ENCODE measurements around the gene NXPH4. TPM values are rescaled to one million over a fixed set of nuclear protein-coding genes. Genes with fewer than 3 reads are reported as not detected.

The NXPH4 gene
- total and polyA plus RNA-seq, 10 of the 15 experiments (the other 5 are each of a cell fraction or from before 2014, with no cell fraction given): 0.03 to 0.26 TPM; not detected in 8

GRCh38 chr12:57218030-57218853 lies 1.6 kb downstream of the NXPH4 start (continued):
- no peak for TF ChIP-seq POLR2AphosphoS2 (IDR thresholded peaks at IDR 0.05; ENCODE audit: low read depth, low read length)
- TF ChIP-seq CREB1 (IDR thresholded peaks at IDR 0.05; ENCODE audit: low read depth): no peak
- TF ChIP-seq SMAD1 (IDR thresholded peaks at IDR 0.05; ENCODE audit: low read depth, partially characterized antibody): no peak
- TF ChIP-seq BRCA1 (IDR thresholded peaks at IDR 0.05; ENCODE audit: low read depth, low read length): no peak
- no peak for TF ChIP-seq SREBF2 (IDR thresholded peaks at IDR 0.05; ENCODE audit: low read length)
- TF ChIP-seq USF2 (IDR thresholded peaks at IDR 0.05; ENCODE audit: borderline replicate concordance, low read depth, low read length): no peak
- no peak for TF ChIP-seq MTA3 (IDR thresholded peaks at IDR 0.05; ENCODE audit: borderline replicate concordance, low read length)
- TF ChIP-seq KAT2A (conservative IDR thresholded peaks at IDR 0.05; ENCODE audit: control insufficient read depth, low read depth, low read length): no peak

- Histone ChIP-seq H3K9ac (ENCODE audit: control insufficient read depth, insufficient read depth, low read length) (no peak overlapping the region), H3K79me2 (ENCODE audit: control insufficient read depth, insufficient read depth, low read length) (no peaks in the 10 kb centered on the region), H2AFZ (ENCODE audit: control insufficient read depth, low read depth, low read length) (no peak overlapping the region), H3K4me1 (ENCODE audit: control insufficient read depth, insufficient read depth, low read length) (peaks cover 13% of the 10 kb centered on the region), H3K27ac (ENCODE audit: control insufficient read depth, insufficient read depth) (no peak overlapping the region), H4K20me1 (ENCODE audit: control insufficient read depth, insufficient read depth) (no peaks in the 10 kb centered on the region), H3K27me3 (replicated peaks in 1 of 2; ENCODE audit: control insufficient read depth in 2 of 2, insufficient read depth in 2 of 2, low read length in 1 of 2) (peaks cover 36 to 39% of the 10 kb centered on the region in 2 experiments), H3K4me3 (no peak overlapping the region), H3K36me3 (ENCODE audit: control insufficient read depth in 2 of 2, insufficient read depth in 2 of 2, low read length in 1 of 2) (no peaks in the 10 kb centered on the region), H3K4me2 (ENCODE audit: control insufficient read depth, insufficient read depth) (no peak overlapping the region), H3K9me3 (replicated peaks; ENCODE audit: control insufficient read depth, insufficient read depth, low read length) (no peaks in the 10 kb centered on the region)
- SMC1A ChIA-PET (ENCODE audit: uncharacterized antibody, unreplicated experiment): interaction anchor here (2.3 kb wide), 1 partner anchor 11 kb away, joined by 10 read pairs; the partner anchor contains the start of gene SHMT2
- BruUV-seq (replicated peaks): no TSS peak
- FAIRE-seq (no peak), DNase-seq (ENCODE audit: low read depth, low spot score) (no peak), ATAC-seq (no peak)
- RAD21 ChIA-PET (ENCODE audit: unreplicated experiment): interaction anchor here (0.9 kb wide), 1 partner anchor 23 kb away, joined by 3 read pairs; no protein-coding TSS in a partner anchor
- CTCF ChIA-PET: interaction anchor here (0.9 to 1.2 kb wide), 3 partner anchors 10 to 500 kb away, joined by 3 to 7 read pairs (median 5); partner anchors contain the start of gene SHMT2
- intact Hi-C loops (cut with micrococcal nuclease; ENCODE audit: unreplicated experiment) (no loop called here), in situ Hi-C loops (cut with MboI) (no loop called here)
- POLR2A ChIA-PET: interaction anchor here (1.1 kb wide), 1 partner anchor 10 kb away, joined by 4 read pairs; the partner anchor contains the start of gene SHMT2
- 21% methylated on average over 13 of the region's 14 CpGs for WGBS (ENCODE audit: insufficient coverage, insufficient replicate concordance, low lambda C conversion rate, missing lambda C conversion rate)
- no peak for TF ChIP-seq ZNF592 (IDR thresholded peaks at IDR 0.05)
- TF ChIP-seq ETV6 (conservative IDR thresholded peaks at IDR 0.05 in 1 of 2, IDR thresholded peaks at IDR 0.05 in 1 of 2; ENCODE audit: borderline replicate concordance in 1 of 2, low read depth in 1 of 2): no peak
- no peak for TF ChIP-seq BHLHE40 (IDR thresholded peaks at IDR 0.05; ENCODE audit: borderline replicate concordance in 1 of 2, low read depth in 2 of 2, low read length in 1 of 2)
Observed at GRCh38 chr12:57219205-57219992, 2.8 kb downstream of the NXPH4 start.
